Gastroesophageal sphincter (tissue), 3 donors: ENCODE results near the gene ELMO1.

Experiments
- POLR2A ChIP-seq, 2 donors: fragments of 450-650 bp; IDR thresholded peaks; one replicate each; pipeline ENCODE4 v1.6.1; 2017; ENCODE audit warnings: antibody characterized with exemption in 2 of 2, mild to moderate bottlenecking in 2 of 2, moderate library complexity in 1 of 2
- TF ChIP-seq, protein P1 (sequence below), 4 experiments: fragments of 200-600 bp in 2 of 4; fragments of 450-650 bp in 2 of 4; sonication (generic) in 1 of 4; IDR thresholded peaks; one replicate each; pipeline ENCODE4 v1.5.1; 2017 to 2019; ENCODE audit warnings: antibody characterized with exemption in 4 of 4, mild to moderate bottlenecking in 2 of 4, moderate library complexity in 2 of 4

- TF ChIP-seq POLR2A (IDR thresholded peaks at IDR 0.05) = no peak
- TF ChIP-seq, protein P1, sequence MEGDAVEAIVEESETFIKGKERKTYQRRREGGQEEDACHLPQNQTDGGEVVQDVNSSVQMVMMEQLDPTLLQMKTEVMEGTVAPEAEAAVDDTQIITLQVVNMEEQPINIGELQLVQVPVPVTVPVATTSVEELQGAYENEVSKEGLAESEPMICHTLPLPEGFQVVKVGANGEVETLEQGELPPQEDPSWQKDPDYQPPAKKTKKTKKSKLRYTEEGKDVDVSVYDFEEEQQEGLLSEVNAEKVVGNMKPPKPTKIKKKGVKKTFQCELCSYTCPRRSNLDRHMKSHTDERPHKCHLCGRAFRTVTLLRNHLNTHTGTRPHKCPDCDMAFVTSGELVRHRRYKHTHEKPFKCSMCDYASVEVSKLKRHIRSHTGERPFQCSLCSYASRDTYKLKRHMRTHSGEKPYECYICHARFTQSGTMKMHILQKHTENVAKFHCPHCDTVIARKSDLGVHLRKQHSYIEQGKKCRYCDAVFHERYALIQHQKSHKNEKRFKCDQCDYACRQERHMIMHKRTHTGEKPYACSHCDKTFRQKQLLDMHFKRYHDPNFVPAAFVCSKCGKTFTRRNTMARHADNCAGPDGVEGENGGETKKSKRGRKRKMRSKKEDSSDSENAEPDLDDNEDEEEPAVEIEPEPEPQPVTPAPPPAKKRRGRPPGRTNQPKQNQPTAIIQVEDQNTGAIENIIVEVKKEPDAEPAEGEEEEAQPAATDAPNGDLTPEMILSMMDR (IDR thresholded peaks at IDR 0.05) = no peak
These were observed 316.8 kb downstream of the ELMO1 start for GRCh38 chr7:37131855-37132254.
